AML-193 (cell line): ENCODE results near the gene PCP4.

Experiments used
- DNase-seq, 2 experiments: peaks; one replicate each; lab custom pipeline; 2025; lab: John Stamatoyannopoulos, UW

The PCP4 gene

GRCh38 chr21:39923476-39923875 is 56.2 kb downstream of the PCP4 start:
- no peak for DNase-seq

GRCh38 chr21:39924577-39925308 is 57.5 kb downstream of the PCP4 start:
- no peak for DNase-seq

- DNase-seq: no peak
Observed at GRCh38 chr21:39927304-39927886, 60.2 kb downstream of the PCP4 start.

GRCh38 chr21:39932335-39932734 is 65.1 kb downstream of the PCP4 start:
- DNase-seq: no peak

GRCh38 chr21:39934895-39935294 is 67.7 kb downstream of the PCP4 start:
- DNase-seq: no peak

GRCh38 chr21:39935716-39936115 is 68.5 kb downstream of the PCP4 start:
- DNase-seq: no peak

- DNase-seq: no peak
Observed at GRCh38 chr21:39938086-39938625, 70.9 kb downstream of the PCP4 start.

GRCh38 chr21:39946199-39946598 is 79.0 kb downstream of the PCP4 start:
- DNase-seq: no peak

- no peak for DNase-seq
Observed at GRCh38 chr21:39947031-39947430, 79.8 kb downstream of the PCP4 start.

- no peak for DNase-seq
Observed at GRCh38 chr21:39951183-39952101, 84.2 kb downstream of the PCP4 start.

- no peak for DNase-seq
Observed at GRCh38 chr21:39952265-39952664, 85.0 kb downstream of the PCP4 start.

GRCh38 chr21:39954570-39954969 is 87.3 kb downstream of the PCP4 start:
- no peak for DNase-seq

GRCh38 chr21:39955326-39955725 is 88.1 kb downstream of the PCP4 start:
- DNase-seq: no peak

GRCh38 chr21:39956586-39956985 is 89.3 kb downstream of the PCP4 start:
- no peak for DNase-seq

- no peak for DNase-seq
Observed at GRCh38 chr21:39958731-39959130, 91.5 kb downstream of the PCP4 start.

GRCh38 chr21:39961251-39961650 is 94.0 kb downstream of the PCP4 start:
- no peak for DNase-seq

- no peak for DNase-seq
Observed at GRCh38 chr21:39965026-39965425, 97.8 kb downstream of the PCP4 start.

GRCh38 chr21:39966786-39967185 is 99.5 kb downstream of the PCP4 start:
- no peak for DNase-seq

- DNase-seq: no peak
Observed at GRCh38 chr21:39968010-39968409, 100.8 kb downstream of the PCP4 start.

- no peak for DNase-seq
Observed at GRCh38 chr21:39969691-39970364, 102.6 kb downstream of the PCP4 start.

GRCh38 chr21:39971956-39972355 is 104.7 kb downstream of the PCP4 start:
- DNase-seq: no peak

GRCh38 chr21:39972471-39972870 is 105.2 kb downstream of the PCP4 start:
- no peak for DNase-seq
